MCF 10A (cell line): ENCODE measurements around the gene LARP1. TPM values are rescaled to one million over a fixed set of nuclear protein-coding genes. Genes with fewer than 3 reads are reported as not detected.

Experiments used
- BruUV-seq: library from RNA; stranded (reverse); fragments of 400-500 nt; replicated peaks from 2 replicates; lab custom pipeline; 2021; lab: Mats Ljungman, UMichigan
- CTCF ChIA-PET: fragments of 300-600 bp; sonication (Branson Sonifier 250); formaldehyde crosslinking; extraction: SDS; loops from one replicate; lab custom pipeline; 2021; ENCODE audit warnings: antibody characterized with exemption, inconsistent platforms; lab: Yijun Ruan, JAX
- POLR2A ChIA-PET: fragments of 300-600, 350-650 bp; sonication (Branson Sonifier 250); formaldehyde crosslinking; extraction: SDS; loops from one replicate; lab custom pipeline; 2020; ENCODE audit warnings: antibody characterized with exemption, inconsistent platforms; lab: Yijun Ruan, JAX
- DNase-seq: peaks from one replicate; pipeline ENCODE4 v3.0.0-alpha.2; 2018; ENCODE audit not compliant: unreplicated experiment
- H3K27ac Mint-ChIP-seq: one replicate; pipeline ENCODE4 v1.8.0; 2022; ENCODE audit warnings: mild to moderate bottlenecking, low read depth, mixed read lengths; ENCODE audit not compliant: unreplicated experiment
- H3K27me3 Mint-ChIP-seq: one replicate; pipeline ENCODE4 v1.8.0; 2022; ENCODE audit warnings: mixed read lengths; ENCODE audit not compliant: insufficient read depth, unreplicated experiment
- H3K36me3 Mint-ChIP-seq: one replicate; pipeline ENCODE4 v1.8.0; 2022; ENCODE audit warnings: mild to moderate bottlenecking, moderate library complexity, mixed read lengths; ENCODE audit not compliant: insufficient read depth, unreplicated experiment
- H3K4me1 Mint-ChIP-seq: one replicate; pipeline ENCODE4 v1.8.0; 2022; ENCODE audit warnings: mixed read lengths; ENCODE audit not compliant: insufficient read depth, unreplicated experiment
- H3K4me3 Mint-ChIP-seq: one replicate; pipeline ENCODE4 v1.8.0; 2022; ENCODE audit warnings: mild to moderate bottlenecking, moderate library complexity, mixed read lengths; ENCODE audit not compliant: unreplicated experiment
- H3K9me3 Mint-ChIP-seq: one replicate; pipeline ENCODE4 v1.8.0; 2022; ENCODE audit warnings: mixed read lengths; ENCODE audit not compliant: unreplicated experiment
- CTCF ChIP-seq: fragments of 200-600 bp; IDR thresholded peaks from one replicate; pipeline ENCODE4 v1.8.0; 2022; ENCODE audit warnings: antibody characterized with exemption, mild to moderate bottlenecking; ENCODE audit not compliant: unreplicated experiment
- intact Hi-C: fragments of 100-400 bp; cut with micrococcal nuclease; formaldehyde crosslinking; loops from 2 replicates; pipeline ENCODE4 v1.14.1; 2022
- total RNA-seq: library from RNA; stranded (reverse); gene quantifications from 2 replicates; pipeline ENCODE4 v1.2.3, GENCODE V29; 2022

The LARP1 gene
- total RNA-seq, 1 experiment from 2014 or later = 340 TPM

DNA sequence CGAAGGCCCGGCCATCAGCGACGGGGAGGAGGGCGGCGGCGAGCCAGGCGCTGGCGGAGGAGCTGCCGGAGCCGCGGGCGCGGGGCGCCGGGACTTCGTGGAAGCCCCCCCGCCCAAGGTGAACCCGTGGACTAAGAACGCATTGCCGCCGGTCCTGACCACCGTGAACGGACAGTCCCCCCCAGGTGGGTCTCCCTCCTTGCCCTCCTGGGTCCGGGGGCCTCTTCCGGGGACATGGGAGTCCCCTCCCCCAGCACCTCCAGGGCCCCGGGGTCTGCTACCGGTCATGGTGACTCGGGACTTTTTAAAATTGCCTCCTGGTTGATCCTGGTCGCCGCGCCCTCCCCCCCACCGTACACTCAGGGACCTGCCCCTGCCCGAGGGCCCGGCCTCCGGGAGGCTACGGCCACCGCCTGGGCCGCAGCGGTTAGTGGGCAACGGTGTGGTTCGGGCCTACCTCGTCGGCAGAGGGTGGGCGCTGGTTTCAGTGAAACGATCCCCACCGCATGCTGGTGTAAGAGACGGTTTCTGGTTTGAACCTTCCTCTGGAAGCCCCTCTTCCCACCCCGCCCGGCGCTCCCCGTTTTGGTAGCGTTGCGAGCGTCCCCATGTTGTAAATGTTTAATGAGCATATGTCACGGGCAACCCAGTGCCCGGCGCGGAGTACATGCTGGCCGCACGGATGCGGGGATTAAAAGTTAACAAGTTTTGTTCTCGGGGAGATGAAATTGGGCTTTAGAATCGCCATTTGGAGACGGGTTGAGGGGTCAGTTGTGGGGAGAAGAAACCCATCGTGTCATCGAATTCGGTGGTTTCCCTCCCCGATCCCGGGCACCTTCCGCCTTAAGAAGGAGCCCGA is 1.1 kb downstream of the LARP1 start:
- peak; percentile 45 for DNase-seq
- intact Hi-C loops = no loop called here
- Mint-ChIP-seq H3K4me3 (peak overlapping the region; percentile 82), H3K36me3 (peaks cover 12% of the 10 kb centered on the region), H3K27ac (peak overlapping the region; percentile 86), H3K27me3 (no peaks in the 10 kb centered on the region), H3K9me3 (no peaks in the 10 kb centered on the region), H3K4me1 (peaks cover 45% of the 10 kb centered on the region)
- ChIA-PET POLR2A (interaction anchor here (0.7 to 3.0 kb wide), 6 partner anchors 64 to 104 kb away, joined by 3 to 28 read pairs (median 3); partner anchors contain the start of gene CNOT8), CTCF (no interaction called here)
- TF ChIP-seq CTCF = no peak
- BruUV-seq = no TSS peak

- H3K27me3 Mint-ChIP-seq = no peaks in the 10 kb centered on the region
- intact Hi-C loops = loop anchor here (1.0 kb wide), 1 partner anchor 55 kb away; no protein-coding TSS in a partner anchor
- peaks cover 12% of the 10 kb centered on the region for H3K36me3 Mint-ChIP-seq
- CTCF ChIA-PET = interaction anchor here (0.5 to 2.1 kb wide), 5 partner anchors 21 to 160 kb away, joined by 3 to 7 read pairs (median 5); no protein-coding TSS in a partner anchor
- peak overlapping the region; percentile 86 for H3K27ac Mint-ChIP-seq
- peak overlapping the region; percentile 82 for H3K4me3 Mint-ChIP-seq
- BruUV-seq = no TSS peak
- POLR2A ChIA-PET = interaction anchor here (0.7 to 4.2 kb wide), 15 partner anchors 11 to 718 kb away, joined by 3 to 35 read pairs (median 9); partner anchors contain the start of genes CNOT8, FAM114A2 and MFAP3
- no peaks in the 10 kb centered on the region for H3K9me3 Mint-ChIP-seq
- H3K4me1 Mint-ChIP-seq = peaks cover 52% of the 10 kb centered on the region
- peak; percentile 67 for DNase-seq
- no peak for TF ChIP-seq CTCF
Measured at GRCh38 chr5:154756868-154757813, 2.0 kb downstream of the LARP1 start.

- ChIA-PET CTCF (interaction anchor here (0.5 to 2.1 kb wide), 8 partner anchors 10 to 1710 kb away, joined by 3 to 7 read pairs (median 3); no protein-coding TSS in a partner anchor), POLR2A (interaction anchor here (0.7 to 4.2 kb wide), 21 partner anchors 10 to 719 kb away, joined by 3 to 35 read pairs (median 6); partner anchors contain the start of genes CNOT8, FAM114A2 and MFAP3)
- peaks cover 57% of the 10 kb centered on the region for H3K4me1 Mint-ChIP-seq
- DNase-seq = peak; percentile 81
- no peaks in the 10 kb centered on the region for H3K9me3 Mint-ChIP-seq
- H3K36me3 Mint-ChIP-seq = peaks cover 12% of the 10 kb centered on the region
- H3K27me3 Mint-ChIP-seq = no peaks in the 10 kb centered on the region
- peak overlapping the region; percentile 82 for H3K4me3 Mint-ChIP-seq
- peak overlapping the region; percentile 86 for H3K27ac Mint-ChIP-seq
- no TSS peak for BruUV-seq
- intact Hi-C loops = loop anchor here (1.0 kb wide), 1 partner anchor 54 kb away; no protein-coding TSS in a partner anchor
- no peak for TF ChIP-seq CTCF
Measured at GRCh38 chr5:154757814-154758406, 2.7 kb downstream of the LARP1 start.
